ENCODE results near the gene EPN1.

EPN1 gene

DNA sequence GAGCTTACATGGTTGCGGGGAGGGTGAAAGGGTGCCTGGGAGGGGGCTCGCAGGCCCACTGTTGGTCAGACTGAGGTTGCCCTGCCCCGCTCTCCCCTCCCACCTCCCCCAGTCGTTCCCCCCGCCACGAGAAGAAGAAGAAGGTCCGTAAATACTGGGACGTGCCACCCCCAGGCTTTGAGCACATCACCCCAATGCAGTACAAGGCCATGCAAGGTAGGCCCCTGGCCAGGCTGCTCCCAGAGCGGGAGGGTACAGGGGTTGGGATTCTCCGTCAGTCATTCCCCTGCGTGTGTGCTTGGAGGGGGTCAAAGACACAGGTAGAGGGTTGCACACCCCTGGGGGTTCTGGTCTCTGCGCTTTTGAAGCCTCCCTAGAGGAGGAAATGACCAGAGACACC, 14.6 kb upstream of the EPN1 start:
- in situ Hi-C loops (cut with HindIII; ENCODE audit: low sequenced_read_pairs): no loop called here

DNA sequence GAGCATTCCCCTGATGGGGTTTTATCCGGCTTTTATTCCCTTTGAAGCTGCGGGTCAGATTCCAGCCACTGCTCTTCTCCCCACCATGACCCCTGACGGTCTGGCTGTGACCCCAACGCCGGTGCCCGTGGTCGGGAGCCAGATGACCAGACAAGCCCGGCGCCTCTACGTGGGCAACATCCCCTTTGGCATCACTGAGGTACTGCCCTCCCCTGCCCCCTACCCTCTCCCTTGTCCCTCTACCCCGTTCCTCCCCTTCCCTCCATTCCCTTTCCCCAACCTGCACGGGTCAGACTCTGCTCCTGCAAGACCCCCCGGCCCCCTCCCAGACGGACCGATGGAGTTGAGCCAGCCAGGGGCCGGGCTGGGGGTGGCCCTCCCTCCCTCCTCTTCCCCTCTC, 14.0 kb upstream of the EPN1 start:
- in situ Hi-C loops (cut with HindIII; ENCODE audit: low sequenced_read_pairs): no loop called here

DNA sequence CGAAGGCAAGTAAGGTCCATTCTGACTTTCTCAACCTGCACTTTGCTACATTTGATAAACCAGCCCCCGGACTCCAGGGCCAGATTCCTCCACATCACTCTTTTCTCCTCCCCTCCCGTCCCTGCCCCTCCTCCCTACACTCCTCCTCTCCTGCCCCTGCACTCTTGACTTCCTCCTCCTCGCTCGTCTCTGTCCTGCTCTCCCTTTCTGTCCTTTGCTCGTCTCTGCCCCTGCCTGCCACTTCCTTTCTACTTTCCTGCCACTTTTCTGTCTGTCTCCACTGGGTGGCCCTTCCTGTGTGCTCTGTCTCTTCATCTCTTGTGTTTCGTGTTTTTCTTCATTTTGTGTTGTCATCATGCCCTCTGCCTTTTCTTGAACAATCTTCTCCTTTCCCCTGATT, 13.2 kb upstream of the EPN1 start:
- in situ Hi-C loops (cut with HindIII; ENCODE audit: low sequenced_read_pairs): no loop called here

DNA sequence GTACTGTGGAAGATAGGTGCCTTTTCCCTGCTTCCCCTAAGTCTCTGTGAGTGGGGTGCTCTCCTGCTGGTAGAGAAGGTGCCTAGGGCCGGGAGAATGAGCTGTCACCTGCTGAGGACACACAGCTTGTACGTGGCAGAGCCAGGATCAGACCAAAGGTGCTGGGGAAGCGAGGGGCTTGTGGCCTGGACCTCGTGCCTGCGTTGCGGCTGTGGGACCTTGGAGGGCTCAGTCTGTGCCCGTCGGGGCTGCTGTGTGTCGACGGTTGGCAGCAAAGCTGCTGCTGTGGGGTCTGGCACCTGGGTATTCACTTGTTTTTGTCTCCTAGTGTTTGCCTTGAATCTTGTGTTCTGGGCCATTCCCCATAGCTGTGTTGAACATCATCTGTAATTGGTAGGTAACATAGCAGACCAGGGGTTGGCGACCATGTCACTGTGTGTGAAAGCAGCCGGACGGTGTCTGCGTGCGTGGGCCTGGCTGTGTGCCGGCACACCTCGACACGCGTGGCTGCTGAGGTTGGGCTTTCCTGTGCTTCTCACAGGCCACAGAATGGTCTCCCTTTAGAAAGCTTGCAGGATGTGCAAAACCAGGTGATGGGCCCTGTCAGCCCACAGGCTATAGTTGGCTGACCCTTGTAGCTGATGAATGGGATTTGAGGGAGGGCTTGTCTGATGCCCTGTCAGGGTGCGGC, 11.0 kb upstream of the EPN1 start:
- in situ Hi-C loops (cut with HindIII; ENCODE audit: low sequenced_read_pairs): no loop called here

DNA sequence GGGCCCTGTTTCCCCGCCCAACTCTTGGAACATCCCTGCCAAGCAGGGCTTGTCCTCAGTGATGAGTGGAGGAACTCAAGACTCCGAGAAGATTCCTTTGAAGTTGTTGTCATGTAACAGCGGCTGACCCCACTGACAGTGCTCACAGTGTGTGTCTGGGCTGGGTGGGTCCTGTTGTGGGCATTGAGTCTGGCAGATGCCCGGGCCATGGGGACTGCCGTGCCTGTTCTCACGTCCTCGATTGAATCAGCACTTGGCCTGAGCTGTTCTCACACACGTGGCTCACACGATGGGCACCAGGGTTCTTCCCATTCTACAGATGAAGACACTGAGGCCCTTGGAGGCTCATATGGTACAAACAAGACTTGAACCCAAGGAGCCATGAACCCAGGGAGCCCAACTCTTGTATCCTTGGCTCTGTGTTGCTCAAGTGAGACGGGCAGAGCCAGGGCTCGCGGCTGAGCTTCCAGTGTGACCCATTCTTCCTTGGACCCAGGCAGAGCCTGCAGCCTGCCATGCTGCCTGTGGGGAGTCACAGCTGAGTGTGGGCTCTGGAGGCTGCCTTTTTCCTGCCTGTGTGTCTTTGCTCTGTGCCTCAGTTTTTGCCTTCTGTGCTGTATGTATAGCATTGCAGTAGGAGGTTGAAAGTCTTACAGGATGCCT, 8.6 kb upstream of the EPN1 start:
- in situ Hi-C loops (cut with HindIII; ENCODE audit: low sequenced_read_pairs): no loop called here

DNA sequence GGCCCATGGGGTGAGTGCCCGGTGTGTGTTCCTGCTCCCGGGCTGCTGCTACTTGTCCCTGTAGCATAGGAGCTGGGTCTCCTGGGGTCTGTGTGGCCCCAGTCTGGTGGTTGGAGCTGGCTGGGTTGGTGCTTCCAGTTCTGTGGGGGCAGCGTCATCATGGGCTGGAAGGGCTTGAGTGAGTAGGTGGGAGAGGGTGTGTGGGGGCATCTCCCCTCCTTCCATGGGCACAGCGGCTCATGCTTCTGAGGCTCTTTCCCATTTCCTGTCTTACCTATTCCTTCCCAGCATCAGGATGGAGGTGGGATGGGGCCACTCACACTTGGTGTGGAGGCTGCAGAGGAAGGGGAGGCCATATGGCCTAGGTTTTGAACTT, 8.0 kb upstream of the EPN1 start:
- in situ Hi-C loops (cut with HindIII; ENCODE audit: low sequenced_read_pairs): no loop called here

DNA sequence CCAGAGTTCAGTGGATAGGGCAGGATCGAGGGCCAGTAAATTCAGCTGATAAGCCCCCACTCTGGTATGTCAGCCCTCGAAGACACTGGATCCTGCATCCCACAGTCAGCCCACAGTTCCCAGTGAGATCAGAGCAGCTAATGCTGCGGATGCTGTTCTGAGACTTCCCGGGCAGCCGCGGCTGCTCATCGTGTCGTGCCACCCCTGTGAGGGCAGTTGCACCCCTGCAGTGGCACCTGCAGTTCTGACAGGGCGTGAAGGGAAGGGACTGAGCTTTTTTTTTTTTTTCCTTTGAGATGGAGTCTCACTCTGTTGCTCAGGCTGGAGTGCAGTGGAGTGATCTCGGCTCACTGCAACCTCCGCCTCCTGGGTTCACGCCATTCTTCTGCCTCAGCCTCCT, 7.5 kb upstream of the EPN1 start:
- in situ Hi-C loops (cut with HindIII; ENCODE audit: low sequenced_read_pairs): no loop called here

DNA sequence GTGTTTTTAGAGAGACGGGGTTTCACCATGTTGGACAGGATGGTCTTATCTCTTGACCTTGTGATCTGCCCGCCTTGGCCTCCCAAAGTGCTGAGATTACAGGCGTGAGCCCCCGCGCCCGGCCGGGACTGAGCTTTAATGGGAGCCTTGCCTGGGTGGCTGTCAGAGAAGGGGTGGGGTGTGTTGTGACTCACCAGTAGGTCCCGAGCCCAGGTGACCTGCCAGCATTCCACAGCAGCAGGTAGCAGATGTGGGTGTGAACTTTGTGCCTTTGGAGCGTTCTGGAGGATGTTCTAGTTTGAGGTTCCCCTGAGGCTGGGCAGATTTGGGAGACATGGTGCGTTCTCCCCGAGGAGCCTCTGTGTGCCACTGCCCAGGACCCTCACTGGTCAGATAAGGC, 7.1 kb upstream of the EPN1 start:
- in situ Hi-C loops (cut with HindIII; ENCODE audit: low sequenced_read_pairs): no loop called here

DNA sequence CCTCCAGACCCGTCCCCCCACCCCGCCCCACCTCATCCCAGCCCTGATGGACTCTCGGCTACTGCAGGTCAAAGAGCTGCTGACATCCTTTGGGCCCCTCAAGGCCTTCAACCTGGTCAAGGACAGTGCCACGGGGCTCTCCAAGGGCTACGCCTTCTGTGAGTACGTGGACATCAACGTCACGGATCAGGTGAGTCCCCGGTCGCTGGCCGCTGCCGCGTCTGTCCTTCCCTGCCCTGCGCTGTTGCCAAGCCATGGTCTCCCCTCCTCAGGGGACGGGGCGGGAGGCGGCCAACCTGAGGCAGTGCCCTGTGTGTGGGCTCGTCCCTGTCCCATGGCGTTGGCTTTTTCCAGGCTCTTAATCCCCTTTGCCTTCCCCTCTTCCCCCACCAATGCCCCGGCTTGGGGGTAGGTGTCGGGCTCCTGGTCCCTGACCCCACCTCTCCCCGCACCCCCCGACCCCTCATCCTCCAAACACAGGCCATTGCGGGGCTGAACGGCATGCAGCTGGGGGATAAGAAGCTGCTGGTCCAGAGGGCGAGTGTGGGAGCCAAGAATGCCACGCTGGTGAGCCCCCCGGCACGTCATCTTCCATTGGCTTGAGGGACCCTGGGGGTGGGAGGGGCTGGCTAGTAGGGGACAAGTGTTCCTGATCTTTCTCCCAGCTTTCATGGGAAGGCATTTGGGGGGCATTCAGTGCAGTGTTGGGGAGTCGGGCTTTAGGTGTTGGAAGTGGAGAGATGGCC, 6.2 kb upstream of the EPN1 start:
- in situ Hi-C loops (cut with HindIII; ENCODE audit: low sequenced_read_pairs): no loop called here

DNA sequence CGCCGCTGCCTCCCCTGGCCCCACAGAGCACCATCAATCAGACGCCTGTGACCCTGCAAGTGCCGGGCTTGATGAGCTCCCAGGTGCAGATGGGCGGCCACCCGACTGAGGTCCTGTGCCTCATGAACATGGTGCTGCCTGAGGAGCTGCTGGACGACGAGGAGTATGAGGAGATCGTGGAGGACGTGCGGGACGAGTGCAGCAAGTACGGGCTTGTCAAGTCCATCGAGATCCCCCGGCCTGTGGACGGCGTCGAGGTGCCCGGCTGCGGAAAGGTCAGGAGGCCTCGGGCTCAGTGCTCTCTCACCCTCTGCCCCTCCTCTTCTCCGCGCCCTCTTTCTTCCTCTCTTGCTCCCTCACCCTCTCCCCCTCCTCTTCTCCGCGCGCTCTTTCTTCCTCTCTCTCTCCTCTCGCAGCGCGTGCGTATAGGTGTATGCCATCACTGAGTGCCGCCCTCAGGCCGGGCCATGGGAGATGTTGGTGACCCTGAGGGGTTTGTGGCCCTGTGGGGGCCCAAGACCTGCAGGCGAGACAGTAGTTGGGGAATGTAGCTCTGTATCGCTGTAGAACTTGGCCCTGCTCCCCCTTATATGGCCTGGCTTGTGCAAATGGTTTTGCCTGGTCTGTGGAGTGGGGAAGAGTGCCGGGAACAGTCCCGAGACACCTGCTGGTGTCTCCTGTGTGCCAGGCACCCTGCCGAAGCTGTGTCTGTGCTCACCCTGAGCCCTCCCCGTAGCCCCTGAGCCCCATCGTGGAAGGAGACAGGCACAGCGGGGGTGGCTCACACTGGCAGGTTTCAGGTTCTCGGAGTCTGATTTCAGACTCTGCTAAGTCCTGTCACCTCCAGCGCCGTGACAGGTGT, 5.4 kb upstream of the EPN1 start:
- in situ Hi-C loops (cut with HindIII; ENCODE audit: low sequenced_read_pairs): no loop called here

DNA sequence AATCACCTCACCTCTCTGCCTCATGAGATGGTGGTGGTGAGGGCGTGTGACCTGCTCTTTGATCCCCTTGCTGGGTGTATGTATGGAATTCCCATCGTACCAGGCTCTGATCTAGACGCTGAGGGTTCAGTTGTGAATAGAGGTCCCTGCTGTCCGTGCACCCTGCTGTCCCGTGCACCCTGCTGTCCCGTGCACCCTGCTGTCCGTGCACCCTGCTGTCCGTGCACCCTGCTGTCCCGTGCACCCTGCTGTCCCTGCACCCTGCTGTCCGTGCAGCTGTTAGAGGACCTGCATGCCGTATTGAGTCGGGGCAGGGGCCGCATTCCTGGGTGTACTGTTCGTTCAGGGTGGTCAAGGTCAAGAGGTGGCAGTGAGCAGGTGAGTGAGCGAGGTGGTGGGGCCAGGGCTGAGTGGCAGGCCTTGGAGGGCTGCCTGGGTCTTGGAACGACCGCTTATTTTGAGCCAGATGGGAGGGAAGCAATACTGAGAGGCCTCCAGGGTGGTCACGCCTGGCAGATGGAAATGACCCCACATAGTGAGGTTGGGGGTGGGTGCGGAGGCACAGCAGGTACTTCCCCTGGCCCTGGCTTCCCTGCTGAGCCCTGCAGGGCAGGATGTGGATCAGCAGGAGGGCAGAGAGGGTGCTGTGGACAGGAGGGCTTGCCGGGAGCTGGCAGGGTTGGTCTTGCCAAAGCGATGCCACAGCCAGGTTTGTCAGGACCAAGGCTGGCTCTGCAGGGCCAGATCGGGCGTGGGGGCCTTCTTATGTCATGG, 4.6 kb upstream of the EPN1 start:
- in situ Hi-C loops (cut with HindIII; ENCODE audit: low sequenced_read_pairs): no loop called here

DNA sequence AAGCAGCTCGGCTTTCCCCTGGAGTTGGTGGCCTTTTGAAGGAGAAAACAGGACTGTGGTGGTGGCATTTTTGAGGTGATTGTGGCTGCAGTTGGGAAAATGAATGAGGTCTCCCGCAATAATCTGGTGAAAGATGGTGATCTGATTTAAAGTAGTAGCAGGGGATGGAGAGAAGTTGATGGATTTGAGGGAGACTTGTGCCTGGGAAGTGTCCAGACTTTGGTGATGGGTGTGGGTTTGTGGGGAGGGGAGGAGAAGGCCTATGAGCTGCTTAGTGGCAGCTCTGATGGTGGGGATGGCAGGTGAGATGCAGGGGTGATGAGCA, 4.0 kb upstream of the EPN1 start:
- in situ Hi-C loops (cut with HindIII; ENCODE audit: low sequenced_read_pairs): no loop called here

DNA sequence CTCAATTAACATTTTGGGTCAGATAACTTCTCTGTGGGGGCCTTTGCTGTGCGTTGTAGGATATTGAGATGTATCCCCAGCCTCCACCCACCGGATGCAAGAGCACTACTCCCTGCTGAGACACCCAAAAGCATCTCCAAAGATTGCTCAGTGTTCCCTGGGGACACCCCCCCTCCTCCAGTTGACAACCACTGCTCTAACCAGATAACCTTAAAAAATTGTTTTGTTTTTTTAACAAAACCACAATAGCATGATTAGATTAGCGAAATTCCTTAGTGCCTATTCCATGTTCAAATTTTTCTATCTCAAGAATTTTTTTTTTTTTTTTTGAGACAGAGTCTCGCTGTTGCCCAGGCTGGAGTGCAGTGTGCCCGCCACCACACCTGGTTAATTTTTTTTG, 2.6 kb upstream of the EPN1 start:
- in situ Hi-C loops (cut with HindIII; ENCODE audit: low sequenced_read_pairs): no loop called here

DNA sequence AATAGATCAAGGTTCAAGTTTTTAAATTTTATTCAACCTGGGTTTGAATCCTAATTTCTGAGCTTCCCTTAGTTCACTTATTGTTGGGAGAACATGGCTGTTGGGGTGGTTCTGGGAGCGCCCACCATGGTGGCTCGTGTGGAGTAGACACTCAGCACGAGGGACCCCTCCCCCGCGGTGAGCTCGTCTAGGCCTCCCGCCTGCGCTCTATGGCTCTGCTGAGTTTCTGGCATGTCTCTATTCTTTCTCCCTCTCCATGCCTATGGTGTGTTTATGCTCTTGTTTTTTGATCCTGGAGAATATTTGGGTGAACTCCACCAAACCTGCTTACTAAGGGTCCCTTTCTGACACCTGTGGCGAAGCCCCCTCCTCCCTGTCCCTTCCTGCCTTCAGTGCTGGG, 1.6 kb upstream of the EPN1 start:
- in situ Hi-C loops (cut with HindIII; ENCODE audit: low sequenced_read_pairs): no loop called here

DNA sequence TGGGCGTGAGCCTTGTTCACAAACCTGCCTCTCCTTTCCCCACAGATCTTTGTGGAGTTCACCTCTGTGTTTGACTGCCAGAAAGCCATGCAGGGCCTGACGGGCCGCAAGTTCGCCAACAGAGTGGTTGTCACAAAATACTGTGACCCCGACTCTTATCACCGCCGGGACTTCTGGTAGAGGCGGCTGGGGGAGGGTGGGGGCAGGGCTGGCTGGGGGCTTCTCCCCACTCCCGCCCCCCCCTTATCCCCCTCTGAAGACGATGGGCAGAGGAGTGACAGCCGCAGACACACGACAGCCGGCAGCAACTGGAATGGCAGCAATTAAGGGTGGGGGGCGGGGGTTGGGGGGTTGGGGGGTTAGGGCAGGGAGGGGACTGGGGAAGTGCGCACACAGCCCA, 1.1 kb upstream of the EPN1 start:
- in situ Hi-C loops (cut with HindIII; ENCODE audit: low sequenced_read_pairs): no loop called here

DNA sequence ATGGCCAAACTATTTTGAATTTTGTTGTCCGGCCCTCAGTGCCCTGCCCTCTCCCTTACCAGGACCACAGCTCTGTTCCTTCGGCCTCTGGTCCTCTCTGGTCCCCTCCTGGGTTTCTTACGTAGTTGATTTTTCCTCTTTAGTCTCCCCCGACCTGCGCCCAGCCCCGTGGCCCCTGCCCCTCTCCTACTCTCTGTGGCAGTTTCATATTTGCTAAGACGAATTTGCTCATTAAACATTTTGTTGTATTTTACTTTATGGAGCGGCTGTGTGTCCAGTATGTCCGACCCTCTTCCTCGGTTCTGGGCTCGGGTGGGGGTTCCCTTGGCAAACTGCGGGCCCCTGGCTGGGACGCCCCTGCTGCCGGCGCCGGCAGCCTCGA, 576 bp upstream of the EPN1 start:
- in situ Hi-C loops (cut with HindIII; ENCODE audit: low sequenced_read_pairs): no loop called here

DNA sequence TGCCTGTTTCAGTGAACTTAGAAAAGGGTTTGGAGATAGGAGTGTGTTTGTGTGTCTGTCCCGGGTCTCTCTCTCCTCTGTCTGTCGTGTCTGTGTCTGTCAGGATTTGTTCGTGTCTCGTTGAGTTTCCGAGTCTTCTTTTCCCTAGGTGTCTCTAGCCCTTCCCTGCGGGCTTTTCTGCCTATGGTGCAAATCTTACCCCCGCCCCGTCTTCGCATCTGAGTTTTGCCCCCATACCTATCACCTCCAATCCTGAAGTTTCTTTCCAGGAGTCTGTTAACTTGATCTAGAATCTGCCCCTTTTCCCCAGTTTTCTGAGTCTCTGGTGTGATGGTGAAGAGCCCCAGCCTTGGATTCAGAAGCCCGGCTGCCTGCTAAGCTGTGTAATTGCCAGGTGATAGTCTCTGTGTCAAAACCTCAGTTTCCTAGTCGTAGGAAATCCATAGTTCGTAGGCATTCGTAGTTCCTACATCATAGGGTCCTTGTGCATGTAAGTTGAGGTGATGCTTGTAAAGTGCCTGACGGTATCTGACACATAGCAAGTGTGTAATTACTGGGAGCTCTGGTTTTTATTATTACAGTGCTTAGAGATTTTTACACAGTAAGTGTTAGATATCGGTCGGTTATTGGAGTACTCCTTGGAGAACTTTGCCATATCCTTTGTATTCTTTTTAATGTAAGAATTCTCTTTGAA, 782 bp downstream of the EPN1 start:
- in situ Hi-C loops (cut with HindIII; ENCODE audit: low sequenced_read_pairs): no loop called here

DNA sequence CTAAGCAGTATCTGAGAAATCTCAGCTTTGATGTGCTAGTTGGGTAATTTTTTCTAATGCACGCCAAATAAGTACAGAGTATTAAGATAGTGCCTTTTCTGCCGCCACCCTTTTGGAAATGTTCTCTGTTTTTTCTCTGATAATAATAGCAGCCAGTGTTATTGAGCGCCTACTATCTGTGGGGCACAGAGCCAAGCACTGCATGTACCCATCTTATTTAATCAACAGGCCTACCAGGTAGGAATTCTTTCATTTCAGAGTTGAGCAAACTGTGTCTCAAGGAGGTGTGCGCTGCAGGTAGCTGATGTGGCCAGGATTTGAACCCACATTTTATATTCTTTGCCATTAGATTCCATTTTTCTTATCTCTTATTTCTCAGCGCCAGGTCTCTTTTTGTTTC, 1.4 kb downstream of the EPN1 start:
- in situ Hi-C loops (cut with HindIII; ENCODE audit: low sequenced_read_pairs): no loop called here

DNA sequence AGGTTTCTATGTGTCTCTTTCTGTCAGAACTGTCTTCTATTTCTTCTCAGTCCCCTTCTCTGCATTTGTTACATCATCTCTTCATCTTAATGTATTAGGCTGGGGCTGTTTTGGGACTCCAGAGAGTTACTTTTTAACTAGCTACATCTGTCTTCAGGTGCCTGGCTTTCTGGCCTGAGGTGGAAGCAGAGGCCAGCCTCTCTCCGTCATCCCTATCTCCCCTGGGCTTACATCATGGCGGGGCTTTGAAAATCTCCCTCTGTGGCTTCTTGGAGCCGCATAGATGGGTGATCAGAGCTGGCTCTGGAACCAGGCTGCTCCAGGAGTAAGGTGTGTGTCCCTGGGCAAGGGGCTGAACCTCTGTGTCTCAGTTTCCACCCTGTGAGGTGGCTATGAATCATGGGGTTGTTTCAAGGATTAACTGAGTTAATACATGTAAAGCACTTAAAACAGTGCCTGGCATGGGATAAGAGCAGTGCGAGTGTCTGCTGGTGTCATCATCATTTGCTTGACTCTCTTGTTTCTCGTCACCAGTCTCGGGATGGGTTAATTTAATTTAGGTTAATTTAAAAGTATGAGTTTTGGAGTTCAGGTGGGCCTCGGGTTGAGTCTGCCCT, 2.0 kb downstream of the EPN1 start:
- in situ Hi-C loops (cut with HindIII; ENCODE audit: low sequenced_read_pairs): no loop called here

DNA sequence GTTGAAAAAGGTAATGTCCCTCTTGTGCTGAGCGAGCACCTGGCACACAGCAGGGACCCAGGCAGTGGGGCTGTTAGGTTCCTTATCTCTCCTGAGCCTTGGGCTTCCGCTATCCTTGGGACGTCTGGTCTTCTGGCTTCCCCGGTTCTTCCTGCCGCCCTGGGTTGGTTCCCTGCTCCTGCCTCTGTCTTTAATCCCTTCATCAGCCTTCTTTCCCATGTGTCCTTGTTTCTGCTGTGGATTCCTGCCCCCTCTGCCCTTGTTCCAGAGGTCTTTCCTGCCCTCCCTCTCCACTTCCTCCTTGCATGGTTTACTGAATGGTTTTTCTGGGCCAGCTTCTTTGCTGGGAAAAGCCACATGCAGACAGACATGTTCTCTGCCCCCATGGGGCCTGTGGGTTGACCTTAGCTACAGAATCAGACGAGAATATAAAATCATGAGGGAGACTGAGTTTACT, 2.6 kb downstream of the EPN1 start:
- in situ Hi-C loops (cut with HindIII; ENCODE audit: low sequenced_read_pairs): no loop called here
